Posterior cingulate gyrus (tissue), 11 donors: Measurements from ENCODE around the gene MAP3K14.

Source experiments
- DNase-seq, 10 donors: peaks; one replicate each; pipeline versions ENCODE4 v3.0.0 to v3.0.0-alpha.2; 2020 to 2021; ENCODE audit warnings: mixed read lengths in 3 of 10
- intact Hi-C: fragments of 100-400 bp; cut with DNase I; formaldehyde crosslinking; loops from one replicate; pipeline ENCODE4 v1.15.1; 2023

MAP3K14 gene

GRCh38 chr17:45339646-45340605 lies 23.1 kb upstream of the MAP3K14 start:
- intact Hi-C loops: no loop called here
- peak in 1 of 10 donors; percentile 37 for DNase-seq

- intact Hi-C loops: no loop called here
- DNase-seq: peak in 1 of 10 donors; percentile 55
These were observed 22.2 kb upstream of the MAP3K14 start for GRCh38 chr17:45338996-45339535.

GRCh38 chr17:45338023-45338781 lies 21.4 kb upstream of the MAP3K14 start:
- intact Hi-C loops: no loop called here
- peak in 1 of 10 donors; percentile 70 for DNase-seq

- intact Hi-C loops: no loop called here
- peak in 1 of 10 donors; percentile 49 for DNase-seq
These were observed 19.8 kb upstream of the MAP3K14 start for GRCh38 chr17:45336390-45337182.

- intact Hi-C loops: no loop called here
These were observed 18.9 kb upstream of the MAP3K14 start for GRCh38 chr17:45335721-45336120.

GRCh38 chr17:45334701-45335677 lies 18.2 kb upstream of the MAP3K14 start:
- DNase-seq: peak in 1 of 10 donors; percentile 35
- intact Hi-C loops: no loop called here

More at GRCh38 chr17:45335721-45336120, 18.9 kb upstream of the MAP3K14 start:
- DNase-seq: peak in 1 of 10 donors; percentile 20

- intact Hi-C loops: no loop called here
- peak in 1 of 10 donors; percentile 18 for DNase-seq
These were observed 17.4 kb upstream of the MAP3K14 start for GRCh38 chr17:45334231-45334630.

- intact Hi-C loops: no loop called here
- peak in 1 of 10 donors; percentile 56 for DNase-seq
These were observed 16.9 kb upstream of the MAP3K14 start for GRCh38 chr17:45333702-45334092.

GRCh38 chr17:45332989-45333701 lies 16.3 kb upstream of the MAP3K14 start:
- intact Hi-C loops: no loop called here
- peak in 1 of 10 donors; percentile 76 for DNase-seq

- intact Hi-C loops: no loop called here
- peak in 1 of 10 donors; percentile 10 for DNase-seq
These were observed 15.7 kb upstream of the MAP3K14 start for GRCh38 chr17:45332505-45332904.

GRCh38 chr17:45326626-45327025 lies 9.8 kb upstream of the MAP3K14 start:
- intact Hi-C loops: no loop called here
- DNase-seq: peak in 1 of 10 donors; percentile 11

- intact Hi-C loops: no loop called here
- peak in 1 of 10 donors; percentile 26 for DNase-seq
These were observed 9.0 kb upstream of the MAP3K14 start for GRCh38 chr17:45325810-45326209.

GRCh38 chr17:45324336-45324735 lies 7.5 kb upstream of the MAP3K14 start:
- DNase-seq: peak in 1 of 10 donors; percentile 0
- intact Hi-C loops: no loop called here

- DNase-seq: no peak
- intact Hi-C loops: no loop called here
These were observed 5.3 kb upstream of the MAP3K14 start for GRCh38 chr17:45322168-45322567.

GRCh38 chr17:45320931-45321461 lies 4.2 kb upstream of the MAP3K14 start:
- DNase-seq: peak in 1 of 10 donors; percentile 49
- intact Hi-C loops: no loop called here

- peak in 1 of 10 donors; percentile 29 for DNase-seq
- intact Hi-C loops: no loop called here
These were observed 3.6 kb upstream of the MAP3K14 start for GRCh38 chr17:45320349-45320930.

GRCh38 chr17:45319239-45319703 lies 2.5 kb upstream of the MAP3K14 start:
- peak in 4 of 10 donors; percentile 19 to 76 (median 49) for DNase-seq
- intact Hi-C loops: loop anchor here (5.0 to 10.0 kb wide), 2 partner anchors 66 to 172 kb away; partner anchors contain the start of gene HEXIM1
